HG02678 (cell line): ENCODE data around the gene EIF4G3.

ENCODE experiments used
- ATAC-seq: cut with Tn5 transposase; IDR thresholded peaks from one replicate; pipeline ENCODE4 v1.9.1; 2021; ENCODE audit warnings: mild to moderate bottlenecking, moderate library complexity; ENCODE audit not compliant: unreplicated experiment

Gene EIF4G3

GRCh38 chr1:20786253-20787028 is 390.3 kb downstream of the EIF4G3 start:
- ATAC-seq, result peak; percentile 73

DNA sequence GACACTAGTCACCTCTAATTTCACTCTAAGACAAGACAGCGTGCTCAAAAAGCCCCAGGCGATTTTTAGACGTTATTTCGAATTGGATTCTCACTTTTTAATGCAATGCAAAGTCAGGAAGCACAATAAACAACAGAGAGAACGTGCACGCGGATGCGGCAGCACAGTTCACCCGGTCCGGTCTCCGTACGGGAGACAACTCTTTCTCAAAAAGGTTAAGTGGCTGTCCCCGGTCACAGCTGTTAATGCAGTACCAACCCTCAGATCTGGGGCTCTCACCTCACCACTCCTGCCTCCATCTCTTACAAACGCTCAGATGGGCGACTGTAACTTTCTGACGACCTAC is 390.8 kb downstream of the EIF4G3 start:
- ATAC-seq, result no peak

DNA sequence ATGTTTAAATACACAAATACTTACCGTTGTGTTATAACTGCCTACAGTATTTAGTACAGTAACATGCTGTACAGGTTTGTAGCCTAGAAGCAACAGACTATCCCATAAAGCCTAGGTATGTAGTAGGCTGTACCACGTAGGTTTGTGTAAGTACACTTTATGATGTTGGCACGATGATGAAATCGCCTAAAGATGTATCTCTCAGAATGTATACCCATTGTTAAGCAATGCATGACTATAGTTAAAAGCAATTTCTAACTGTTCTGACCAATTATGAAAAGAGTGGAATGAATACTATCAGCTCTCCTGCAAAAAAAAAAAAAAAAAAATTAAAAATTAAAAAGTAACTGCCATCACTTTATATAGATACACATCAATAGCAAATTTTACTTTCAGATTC is 401.0 kb downstream of the EIF4G3 start:
- ATAC-seq, result no peak

DNA sequence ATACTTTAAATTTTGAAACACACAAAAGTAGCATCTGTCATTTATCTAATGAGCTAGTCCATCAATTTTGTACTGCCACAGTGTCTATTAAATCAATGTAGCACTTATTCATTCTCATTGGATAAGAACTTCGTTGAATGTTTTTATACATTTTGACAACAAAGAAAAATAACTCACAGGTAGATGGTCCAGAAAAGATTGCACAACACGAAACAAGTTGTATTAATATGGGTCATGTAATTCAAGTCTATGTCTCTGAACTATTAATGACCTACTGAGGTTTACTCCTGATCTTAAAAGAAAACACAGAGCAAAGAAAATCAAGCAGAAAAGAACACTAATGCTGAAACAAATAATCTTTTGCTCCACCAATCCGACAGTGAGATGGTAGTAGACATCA is 404.9 kb downstream of the EIF4G3 start:
- ATAC-seq, result no peak

DNA sequence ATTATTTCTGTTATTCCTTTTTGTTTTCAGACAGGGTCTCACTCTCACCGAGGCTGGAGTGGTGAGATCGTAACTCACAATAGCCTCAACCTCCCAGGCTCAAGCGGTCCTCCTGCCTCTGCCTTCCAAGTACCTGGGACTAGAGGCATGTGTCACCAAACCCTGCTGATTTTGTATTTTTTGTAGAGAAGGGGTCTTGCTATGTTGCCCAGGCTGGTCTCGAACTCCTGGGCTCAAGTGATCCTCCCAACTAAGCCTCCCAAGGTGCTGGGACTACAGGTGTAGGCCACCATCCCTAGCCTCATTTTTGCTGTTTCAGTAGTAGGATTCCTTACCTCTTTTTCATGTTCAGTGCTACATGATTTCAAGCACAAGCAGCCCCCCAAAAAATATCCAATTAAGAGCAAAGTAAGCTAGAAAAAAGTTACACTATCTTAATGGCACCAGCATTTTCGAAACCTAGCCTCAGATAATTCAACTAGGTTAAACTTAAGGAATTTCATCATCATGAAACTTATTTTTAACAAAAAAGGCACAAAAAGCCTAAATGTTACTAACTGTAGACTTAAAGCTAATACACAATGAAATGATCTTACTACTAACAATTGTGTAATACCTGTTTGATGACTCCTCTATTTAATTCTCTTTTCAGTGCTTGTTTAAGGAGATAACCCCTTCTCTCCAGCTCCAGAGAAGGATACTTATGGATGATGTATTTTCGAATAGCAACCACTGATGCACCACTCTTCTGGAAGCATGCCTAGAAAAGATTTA is 406.2 kb downstream of the EIF4G3 start:
- no peak for ATAC-seq

- ATAC-seq, result no peak
These were observed 409.4 kb downstream of the EIF4G3 start for GRCh38 chr1:20767271-20767670.

- ATAC-seq, result no peak
These were observed 413.3 kb downstream of the EIF4G3 start for GRCh38 chr1:20763417-20763816.

DNA sequence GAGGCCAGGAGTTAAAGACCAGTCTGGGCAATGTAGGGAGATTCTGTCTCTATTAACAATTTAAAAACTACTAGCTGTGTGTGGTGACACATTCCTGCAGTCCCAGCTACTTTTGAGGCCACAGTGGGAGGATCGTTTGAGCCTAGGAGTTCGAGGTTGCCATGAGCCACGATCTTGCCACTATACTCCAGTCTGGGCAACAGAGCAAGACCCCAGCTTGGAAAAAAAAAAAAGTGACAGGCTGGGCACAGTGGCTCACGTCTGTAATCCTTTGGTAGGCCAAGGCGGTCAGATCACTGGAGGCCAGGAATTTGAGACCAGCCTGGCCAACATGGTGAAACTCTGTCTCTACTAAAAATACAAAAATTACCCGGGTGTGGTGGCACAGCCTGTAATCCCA is 416.4 kb downstream of the EIF4G3 start:
- ATAC-seq, result no peak
